ENCODE measurements around the gene LRRC3. TPM values are rescaled to one million over a fixed set of nuclear protein-coding genes. Genes with fewer than 3 reads are reported as not detected.

The LRRC3 gene
- total RNA-seq, 1 experiment from 2014 or later, result 0.48 TPM

DNA sequence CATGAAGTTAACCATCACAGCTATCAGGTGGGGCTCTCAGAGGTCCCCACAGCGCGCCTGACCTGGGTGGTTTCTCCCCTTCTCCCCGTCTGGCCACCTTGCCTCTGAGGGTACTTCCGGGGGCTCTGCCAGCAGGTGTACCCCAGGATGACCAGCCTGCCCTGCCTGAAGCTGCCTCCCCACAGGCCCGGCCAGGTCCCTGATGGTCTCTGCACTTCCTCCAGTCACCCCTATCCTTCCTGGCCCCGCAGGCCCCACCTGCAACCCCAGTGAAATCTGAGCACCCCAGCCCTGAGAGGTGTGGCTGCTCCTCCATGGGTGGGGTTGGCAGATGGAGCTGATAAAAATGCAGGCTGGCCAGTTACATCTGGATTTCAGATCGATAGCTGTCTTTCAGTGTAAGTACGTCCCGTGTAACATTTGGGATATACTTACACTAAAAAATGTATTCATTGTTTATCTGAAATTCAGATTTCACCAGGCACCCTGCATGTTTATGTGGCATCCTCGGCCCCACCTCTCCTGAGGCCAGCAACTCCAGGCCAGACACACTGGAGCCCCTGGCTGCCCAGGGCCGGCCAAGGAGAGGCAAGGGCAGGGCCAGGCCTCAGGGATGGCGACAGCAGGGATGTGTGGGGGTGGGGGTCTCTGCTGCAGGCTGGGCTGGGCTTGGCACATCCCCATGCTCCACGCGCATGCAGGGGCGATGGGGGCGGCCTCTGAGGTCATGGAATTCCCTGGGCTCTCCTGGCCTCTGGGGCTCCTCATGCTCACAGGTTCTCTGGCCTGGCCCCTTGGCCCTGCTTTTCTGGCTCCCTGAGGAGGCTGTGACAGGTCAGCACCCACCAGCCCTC, 25.1 kb downstream of the LRRC3 start:
- Histone ChIP-seq H3K4me1 (replicated peaks; ENCODE audit: insufficient read depth) (no peaks in the 10 kb centered on the region), H4K20me1 (ENCODE audit: insufficient read depth) (no peaks in the 10 kb centered on the region), H3K9me3 (ENCODE audit: insufficient read depth, low read depth) (no peaks in the 10 kb centered on the region; the same call in 1 of the 2 replicates), H3K36me3 (ENCODE audit: low read depth) (no peaks in the 10 kb centered on the region), H3K4me3 (no peak overlapping the region), H3K27me3 (ENCODE audit: insufficient read depth, low read depth) (peaks cover 19% of the 10 kb centered on the region), H2AFZ (no peak overlapping the region), H3K27ac (no peak overlapping the region), H3K79me2 (ENCODE audit: low read depth) (no peaks in the 10 kb centered on the region), H3F3A (ENCODE audit: insufficient read depth, low read depth) (no peaks in the 10 kb centered on the region), H3K9me2 (ENCODE audit: insufficient read depth) (no peaks in the 10 kb centered on the region), H3K4me2 (no peak overlapping the region)
- ChIA-PET POLR2A (ENCODE audit: unreplicated experiment) (no interaction called here), CTCF (no interaction called here)
- intact Hi-C loops (cut with micrococcal nuclease; ENCODE audit: unreplicated experiment), result loop anchor here (10.0 kb wide), 1 partner anchor 666 kb away; no protein-coding TSS in a partner anchor
- TF ChIP-seq, protein P1, sequence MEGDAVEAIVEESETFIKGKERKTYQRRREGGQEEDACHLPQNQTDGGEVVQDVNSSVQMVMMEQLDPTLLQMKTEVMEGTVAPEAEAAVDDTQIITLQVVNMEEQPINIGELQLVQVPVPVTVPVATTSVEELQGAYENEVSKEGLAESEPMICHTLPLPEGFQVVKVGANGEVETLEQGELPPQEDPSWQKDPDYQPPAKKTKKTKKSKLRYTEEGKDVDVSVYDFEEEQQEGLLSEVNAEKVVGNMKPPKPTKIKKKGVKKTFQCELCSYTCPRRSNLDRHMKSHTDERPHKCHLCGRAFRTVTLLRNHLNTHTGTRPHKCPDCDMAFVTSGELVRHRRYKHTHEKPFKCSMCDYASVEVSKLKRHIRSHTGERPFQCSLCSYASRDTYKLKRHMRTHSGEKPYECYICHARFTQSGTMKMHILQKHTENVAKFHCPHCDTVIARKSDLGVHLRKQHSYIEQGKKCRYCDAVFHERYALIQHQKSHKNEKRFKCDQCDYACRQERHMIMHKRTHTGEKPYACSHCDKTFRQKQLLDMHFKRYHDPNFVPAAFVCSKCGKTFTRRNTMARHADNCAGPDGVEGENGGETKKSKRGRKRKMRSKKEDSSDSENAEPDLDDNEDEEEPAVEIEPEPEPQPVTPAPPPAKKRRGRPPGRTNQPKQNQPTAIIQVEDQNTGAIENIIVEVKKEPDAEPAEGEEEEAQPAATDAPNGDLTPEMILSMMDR (conservative IDR thresholded peaks at IDR 0.05), result no peak
- TF ChIP-seq EZH2 (IDR thresholded peaks at IDR 0.05; ENCODE audit: low read depth), result no peak
- no TSS peak for BruUV-seq (replicated peaks)
- no peak for DNase-seq

DNA sequence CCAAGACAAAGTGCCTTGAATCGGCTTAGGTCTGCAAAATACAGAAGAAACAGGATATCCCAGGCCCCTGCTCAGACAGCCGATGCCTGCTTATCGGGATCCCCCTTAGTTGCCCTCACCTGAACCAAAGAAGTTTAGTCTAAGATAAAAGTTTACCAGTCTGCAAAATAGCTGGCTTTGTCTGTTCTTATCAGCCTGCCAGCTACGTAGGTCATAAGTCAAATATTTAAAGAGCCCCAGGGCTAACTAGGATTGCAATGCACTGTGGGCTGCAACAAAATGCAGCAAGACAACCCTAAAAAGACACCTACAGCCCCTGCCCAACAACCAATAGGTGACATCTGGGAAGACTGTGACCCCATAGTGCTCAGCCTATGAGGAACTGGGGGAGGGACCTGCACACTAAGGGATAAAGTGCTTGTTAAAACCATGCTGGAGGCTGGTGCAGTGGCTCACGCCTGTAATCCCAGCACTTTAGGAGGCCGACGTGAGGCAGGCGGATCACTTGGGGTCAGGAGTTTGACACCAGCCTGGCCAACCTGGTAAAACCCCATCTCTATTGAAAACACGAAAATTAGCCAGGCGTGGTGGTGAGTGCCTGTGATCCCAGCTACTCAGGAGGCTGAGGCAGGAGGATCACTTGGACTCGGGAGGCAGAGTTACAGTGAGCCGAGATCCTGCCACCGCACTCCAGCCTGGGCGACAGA, 27.4 kb downstream of the LRRC3 start:
- Histone ChIP-seq H3K27ac (no peak overlapping the region), H3K79me2 (ENCODE audit: low read depth) (no peaks in the 10 kb centered on the region), H3K36me3 (ENCODE audit: low read depth) (no peaks in the 10 kb centered on the region), H3K4me3 (no peak overlapping the region), H3K9me2 (ENCODE audit: insufficient read depth) (no peaks in the 10 kb centered on the region), H3K27me3 (ENCODE audit: insufficient read depth, low read depth) (peaks cover 19% of the 10 kb centered on the region), H2AFZ (no peak overlapping the region), H3K9me3 (ENCODE audit: insufficient read depth, low read depth) (no peaks in the 10 kb centered on the region; the same call in 1 of the 2 replicates), H3K4me2 (no peak overlapping the region), H3F3A (ENCODE audit: insufficient read depth, low read depth) (no peaks in the 10 kb centered on the region), H4K20me1 (ENCODE audit: insufficient read depth) (no peaks in the 10 kb centered on the region), H3K4me1 (replicated peaks; ENCODE audit: insufficient read depth) (no peaks in the 10 kb centered on the region)
- CTCF ChIA-PET, result no interaction called here
- POLR2A ChIA-PET (ENCODE audit: unreplicated experiment), result no interaction called here
- DNase-seq, result peak in 1 of 2 experiments; percentile 49
- intact Hi-C loops (cut with micrococcal nuclease; ENCODE audit: unreplicated experiment), result loop anchor here (10.0 kb wide), 1 partner anchor 668 kb away; no protein-coding TSS in a partner anchor
- BruUV-seq (replicated peaks), result no TSS peak
- no peak for TF ChIP-seq EZH2 (IDR thresholded peaks at IDR 0.05; ENCODE audit: low read depth)
- TF ChIP-seq, protein P1 (conservative IDR thresholded peaks at IDR 0.05), result no peak

DNA sequence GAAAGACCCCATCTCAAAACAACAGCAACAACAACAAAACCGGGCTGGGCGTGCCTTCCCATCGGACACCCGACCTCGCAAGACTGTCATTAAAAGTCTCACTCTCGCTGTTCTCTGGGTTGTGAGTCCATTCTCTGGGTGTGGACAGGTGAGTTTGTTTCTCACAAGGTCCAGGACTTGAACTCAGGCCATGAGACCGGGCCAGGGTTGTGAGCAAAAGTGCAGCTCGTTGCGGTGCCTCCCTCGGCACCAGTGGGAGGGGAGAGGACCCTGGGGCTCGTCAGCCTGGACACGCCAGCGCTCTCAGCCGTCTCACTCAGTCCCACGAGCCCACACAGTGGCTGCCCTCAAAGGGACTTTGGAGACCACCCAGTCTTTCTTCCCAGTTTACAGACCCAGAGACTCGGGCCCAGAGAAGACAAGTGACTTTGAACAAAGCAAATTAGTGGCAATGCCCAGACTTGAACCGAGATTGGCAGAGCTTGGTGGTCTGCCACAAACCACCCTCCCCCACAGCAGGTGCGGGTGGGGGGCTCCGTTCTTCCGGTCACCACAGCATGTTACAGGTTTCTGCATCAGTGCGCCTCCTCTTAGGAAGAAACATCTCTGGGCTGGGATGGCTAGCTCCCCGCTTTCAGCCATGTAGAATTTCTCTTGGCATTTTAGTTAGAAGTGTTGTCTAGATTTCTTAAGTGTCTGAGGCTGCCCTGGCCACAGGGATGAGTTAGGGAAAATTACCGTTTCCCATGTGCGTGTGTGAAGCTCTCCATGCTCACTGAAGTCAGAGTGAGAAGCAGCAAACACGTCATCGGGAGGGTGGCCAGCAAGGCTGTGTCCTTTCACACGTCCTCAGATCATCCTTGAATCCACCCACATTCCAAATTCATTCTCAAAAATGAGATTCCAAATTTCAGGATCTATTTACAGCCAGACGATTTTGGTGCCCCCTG, 28.3 kb downstream of the LRRC3 start:
- Histone ChIP-seq H3K27me3 (ENCODE audit: insufficient read depth, low read depth) (peaks cover 25% of the 10 kb centered on the region; the same call in 1 of the 2 replicates), H3K4me3 (no peak overlapping the region), H3K79me2 (ENCODE audit: low read depth) (no peaks in the 10 kb centered on the region), H3K36me3 (ENCODE audit: low read depth) (no peaks in the 10 kb centered on the region), H3K4me2 (no peak overlapping the region), H3K4me1 (replicated peaks; ENCODE audit: insufficient read depth) (no peaks in the 10 kb centered on the region), H2AFZ (no peak overlapping the region), H3K9me2 (ENCODE audit: insufficient read depth) (no peaks in the 10 kb centered on the region), H3K9me3 (ENCODE audit: insufficient read depth, low read depth) (no peaks in the 10 kb centered on the region; the same call in 1 of the 2 replicates), H3K27ac (no peak overlapping the region), H4K20me1 (ENCODE audit: insufficient read depth) (no peaks in the 10 kb centered on the region), H3F3A (ENCODE audit: insufficient read depth, low read depth) (no peaks in the 10 kb centered on the region)
- CTCF ChIA-PET, result no interaction called here
- TF ChIP-seq, protein P1 (conservative IDR thresholded peaks at IDR 0.05), result no peak
- no peak for TF ChIP-seq EZH2 (IDR thresholded peaks at IDR 0.05; ENCODE audit: low read depth)
- DNase-seq, result no peak
- intact Hi-C loops (cut with micrococcal nuclease; ENCODE audit: unreplicated experiment), result loop anchor here (10.0 kb wide), 1 partner anchor 669 kb away; no protein-coding TSS in a partner anchor
- POLR2A ChIA-PET (ENCODE audit: unreplicated experiment), result no interaction called here
- no TSS peak for BruUV-seq (replicated peaks)
